ENCODE data around the gene ZNF613. TPM values are rescaled to one million over a fixed set of nuclear protein-coding genes. Genes with fewer than 3 reads are reported as not detected.
"Not testable (repeated sequence)": the region's sequence is repeated elsewhere in the genome, so short reads cannot be mapped to it uniquely, and the experiment has no call there.

Gene ZNF613
- total and polyA plus RNA-seq, 2 experiments from 2014 or later, result 13.8 to 18.1 TPM

DNA sequence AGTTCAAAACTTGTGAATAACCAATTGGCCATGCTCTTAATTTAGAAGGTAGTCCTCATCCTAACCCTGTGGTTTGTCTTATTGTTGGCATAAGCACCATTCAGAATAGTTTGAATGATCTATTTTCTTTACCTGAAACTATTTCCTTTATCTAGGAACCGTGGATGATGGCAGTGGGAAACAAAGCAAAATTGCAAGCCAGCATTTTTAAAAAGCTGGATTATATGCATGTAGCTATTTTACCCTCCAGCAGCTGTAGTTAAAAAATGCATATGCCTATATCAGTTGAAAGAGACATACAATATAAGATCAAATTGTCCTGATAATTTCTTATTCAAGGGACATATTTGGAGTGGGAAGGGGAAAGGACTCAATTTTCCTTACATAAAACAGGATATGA, 19.3 kb downstream of the ZNF613 start (continued):
- TF ChIP-seq ZNF462 (CRISPR knock-in tag; IDR thresholded peaks at IDR 0.05) (no peak), EZH2 (IDR thresholded peaks at IDR 0.05; ENCODE audit: low read depth, unreplicated experiment) (no peak)

DNA sequence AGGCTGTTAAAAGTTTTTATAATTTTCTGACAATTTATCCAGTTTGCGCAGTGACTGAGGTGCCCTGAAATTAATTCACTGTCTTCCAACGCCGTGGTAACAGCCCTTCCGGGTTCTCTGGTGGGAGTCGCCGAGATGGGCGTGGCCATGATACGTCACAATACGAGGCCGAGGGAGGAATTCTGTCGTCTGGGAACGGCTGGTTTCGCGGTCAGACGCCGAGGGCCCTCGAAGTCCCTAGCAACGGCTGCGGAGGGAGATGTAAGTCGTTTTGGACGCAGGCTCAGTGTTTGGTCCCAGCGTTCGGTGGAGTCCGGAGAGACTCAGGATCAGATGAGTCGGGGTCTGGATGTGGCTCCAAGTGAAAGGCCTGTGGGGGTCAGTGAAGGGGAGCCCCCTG, 21.7 kb downstream of the ZNF613 start:
- H2AFZ ChIP-seq, result no peak overlapping the region
- H3K27me3 Mint-ChIP-seq (ENCODE audit: insufficient read depth, low read depth, poor library complexity), result peaks cover 4% of the 10 kb centered on the region

GRCh38 chr19:51957846-51958245, 30.6 kb downstream of the ZNF613 start:
- H3K36me3 Mint-ChIP-seq (ENCODE audit: low read depth), result peaks cover 26% of the 10 kb centered on the region
- H3K4me3 ChIP-seq; H3K79me2 ChIP-seq (replicated peaks; ENCODE audit: insufficient read depth); DNase-seq (ENCODE audit: low spot score); H3K27ac ChIP-seq (ENCODE audit: low read depth); H3K4me1 ChIP-seq (ENCODE audit: insufficient read depth); H4K20me1 ChIP-seq (replicated peaks; ENCODE audit: insufficient read depth); H3K4me2 ChIP-seq; H3F3A ChIP-seq (replicated peaks; ENCODE audit: low read depth); H3K27me3 Mint-ChIP-seq (ENCODE audit: insufficient read depth, low read depth, poor library complexity); ATAC-seq; H3K36me3 ChIP-seq (ENCODE audit: insufficient read depth); H3K9me2 ChIP-seq (ENCODE audit: insufficient read depth); H3K27me3 ChIP-seq (ENCODE audit: insufficient read depth); H3K4me3 Mint-ChIP-seq; H2AFZ ChIP-seq; H3K4me1 Mint-ChIP-seq; H3K27ac Mint-ChIP-seq: not testable (repeated sequence)
- peaks cover 21% of the 10 kb centered on the region for H3K9me3 Mint-ChIP-seq

More for the DNA sequence above, 21.7 kb downstream of the ZNF613 start:
- Histone ChIP-seq H4K20me1 (replicated peaks; ENCODE audit: insufficient read depth) (no peaks in the 10 kb centered on the region), H3K27me3 (ENCODE audit: insufficient read depth) (0 out of 2 replicates have a peak, but pooled peaks cover 4% of the 10 kb centered on the region), H3F3A (replicated peaks; ENCODE audit: low read depth) (0 out of 2 replicates have a peak, but pooled peaks cover 3% of the 10 kb centered on the region), H3K4me2 (no peak overlapping the region), H3K9me2 (ENCODE audit: insufficient read depth) (0 out of 2 replicates have a peak, but pooled peaks cover 4% of the 10 kb centered on the region), H3K4me1 (ENCODE audit: insufficient read depth) (no peaks in the 10 kb centered on the region), H3K27ac (ENCODE audit: low read depth) (no peak overlapping the region), H3K79me2 (replicated peaks; ENCODE audit: insufficient read depth) (no peaks in the 10 kb centered on the region; the same call in 1 of the 2 replicates), H3K36me3 (ENCODE audit: insufficient read depth) (peaks cover 39% of the 10 kb centered on the region), H3K4me3 (no peak overlapping the region)
- H3K36me3 Mint-ChIP-seq (ENCODE audit: low read depth), result peaks cover 87% of the 10 kb centered on the region
- no peak for ATAC-seq
- H3K27ac Mint-ChIP-seq, result no peak overlapping the region
- DNase-seq (ENCODE audit: low spot score), result peak; percentile 13
- H3K4me1 Mint-ChIP-seq, result no peaks in the 10 kb centered on the region
- H3K4me3 Mint-ChIP-seq, result no peak overlapping the region; the same call in 2 of the 3 replicates
- peaks cover 90% of the 10 kb centered on the region for H3K9me3 Mint-ChIP-seq
- TF ChIP-seq JUNB (IDR thresholded peaks at IDR 0.05; ENCODE audit: unreplicated experiment), result no peak
- TF ChIP-seq STAT1 (IDR thresholded peaks at IDR 0.05; ENCODE audit: unreplicated experiment), result no peak
